GM12801 (cell line): ENCODE data around the gene SPIRE1.

Experiments
- CTCF ChIP-seq: IDR thresholded peaks from one replicate; pipeline ENCODE4 v1.5.1; 2011; ENCODE audit warnings: control low read depth; ENCODE audit not compliant: insufficient read length; ENCODE audit errors: extremely low read depth

SPIRE1 gene

DNA sequence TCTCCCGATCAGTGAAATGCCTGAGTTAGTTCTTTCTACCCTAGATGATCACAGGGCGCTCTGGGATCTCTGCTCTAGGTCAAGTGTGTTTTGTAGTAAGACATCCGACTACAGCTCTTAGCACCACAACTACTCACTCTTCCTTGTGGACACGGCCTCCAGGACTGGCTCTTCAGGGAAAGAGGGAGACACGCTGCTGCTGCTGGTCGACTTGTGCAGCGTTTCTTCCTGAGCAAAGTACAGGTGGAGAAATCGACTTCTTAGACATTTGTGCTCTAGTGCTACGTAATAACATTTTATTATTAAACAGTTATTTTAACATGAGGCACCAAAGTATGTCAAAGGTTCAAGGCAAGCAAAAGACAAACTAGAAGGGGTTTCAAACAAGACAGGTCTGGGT is 193.2 kb downstream of the SPIRE1 start:
- TF ChIP-seq CTCF: no peak

- TF ChIP-seq CTCF: no peak
Observed at GRCh38 chr18:12463191-12463590, 194.7 kb downstream of the SPIRE1 start.

DNA sequence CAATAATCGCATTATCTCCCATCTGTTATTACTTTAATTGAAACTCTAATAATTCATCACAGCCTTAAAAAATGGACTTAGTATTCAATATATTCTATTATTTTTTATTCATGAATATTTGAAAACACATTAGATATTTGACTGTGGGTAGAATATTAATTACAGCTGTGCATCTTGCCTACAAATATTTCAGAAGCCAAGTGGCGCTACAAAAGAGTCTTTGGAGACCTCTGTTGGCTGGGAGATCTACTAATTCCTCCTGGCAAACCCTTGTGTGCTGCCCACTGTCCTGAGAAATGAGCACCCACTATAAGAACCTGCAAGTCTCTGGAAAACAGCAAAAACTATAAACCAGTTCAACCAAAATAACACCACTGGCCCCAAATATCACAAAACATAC is 195.7 kb downstream of the SPIRE1 start:
- TF ChIP-seq CTCF: no peak

DNA sequence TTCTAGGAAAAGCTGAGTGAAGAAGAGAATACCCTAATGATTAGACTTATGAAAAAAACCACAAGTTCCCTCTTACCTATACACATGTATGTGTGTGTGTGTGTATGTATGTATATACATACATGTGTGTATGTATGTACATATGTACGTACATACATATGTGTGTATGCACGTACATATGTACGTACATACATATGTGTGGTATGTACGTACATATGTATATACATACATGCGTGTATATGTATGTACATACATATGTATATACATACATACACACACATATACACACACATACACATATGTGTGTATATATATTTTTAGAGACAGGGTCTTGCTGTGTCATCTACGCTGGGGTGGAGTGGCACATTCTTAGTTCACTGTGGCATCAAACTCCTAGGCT is 196.6 kb downstream of the SPIRE1 start:
- TF ChIP-seq CTCF: no peak

DNA sequence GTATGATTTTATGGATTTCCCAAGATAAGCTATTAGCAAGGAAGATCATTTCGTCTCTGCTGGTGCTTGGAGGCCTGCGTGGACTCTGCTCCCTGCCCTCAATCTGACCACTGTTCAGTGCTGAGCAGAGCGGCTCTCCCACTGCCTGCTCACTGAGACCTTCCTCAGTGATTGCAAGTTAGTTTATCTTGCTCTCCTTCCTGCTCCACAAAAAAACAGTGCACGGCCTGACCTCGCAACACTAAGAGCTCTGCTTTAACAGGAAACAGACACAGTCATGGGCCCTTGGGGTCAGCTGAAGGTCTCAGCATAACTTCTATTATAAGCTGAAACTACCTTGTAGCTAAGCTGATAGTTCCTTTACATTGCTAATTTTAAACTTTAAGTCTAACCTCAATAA is 197.0 kb downstream of the SPIRE1 start:
- TF ChIP-seq CTCF: no peak

DNA sequence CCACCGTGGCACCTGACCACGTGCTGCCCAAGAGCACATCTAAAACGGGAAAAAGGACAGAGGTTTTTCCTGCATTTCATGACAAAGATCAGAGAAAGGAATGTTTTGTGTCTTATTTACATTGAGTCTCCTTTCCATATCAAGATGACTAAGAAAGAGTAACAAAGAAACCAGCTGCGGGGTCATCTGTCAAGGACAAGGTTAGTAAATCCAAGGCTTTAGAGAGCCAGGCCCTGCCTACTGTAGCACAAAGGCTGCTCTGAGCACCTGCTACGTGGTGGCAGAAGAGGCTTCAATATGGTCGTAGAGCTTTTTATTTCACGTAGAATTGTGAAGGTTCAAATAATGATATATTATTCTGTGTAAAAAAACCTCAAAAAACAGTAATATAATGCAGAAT is 199.1 kb downstream of the SPIRE1 start:
- no peak for TF ChIP-seq CTCF

GRCh38 chr18:12456441-12456840 is 201.5 kb downstream of the SPIRE1 start:
- TF ChIP-seq CTCF: no peak

GRCh38 chr18:12455496-12455895 is 202.4 kb downstream of the SPIRE1 start:
- TF ChIP-seq CTCF: no peak
